ENCODE measurements around the gene DDX17.

GRCh38 chr22:38491707-38492348 is 14.3 kb downstream of the DDX17 start:
- TF ChIP-seq CTCF (IDR thresholded peaks at IDR 0.05 in 4 of 5, conservative IDR thresholded peaks at IDR 0.05 in 1 of 5) (no peak), POLR2A (IDR thresholded peaks at IDR 0.05) (no peak)

Data from gastrocnemius medialis (tissue), 4 donors.